DOHH2 (cell line): Measurements from ENCODE around the gene MEF2B.

Source experiments
- H3F3A ChIP-seq: fragments of 200-600 bp; sonication (generic), shearing (Covaris generic); 2 replicates; pipeline ENCODE4 v1.6.0; 2016; ENCODE audit warnings: antibody characterized with exemption, mild to moderate bottlenecking; ENCODE audit not compliant: control insufficient read depth, insufficient read depth
- H3K27ac ChIP-seq: fragments of 200-600 bp; sonication (generic); 2 replicates; pipeline ENCODE4 v1.5.1; 2014; ENCODE audit warnings: low read depth, mild to moderate bottlenecking, low read length, moderate library complexity
- H3K27me3 ChIP-seq: fragments of 200-600 bp; sonication (generic); 2 replicates; pipeline ENCODE4 v1.6.1; 2014; ENCODE audit warnings: mild to moderate bottlenecking, low read length, mixed read lengths; ENCODE audit not compliant: control insufficient read depth
- H3K36me3 ChIP-seq: fragments of 200-600 bp; sonication (generic); 2 replicates; pipeline ENCODE4 v1.6.1; 2014; ENCODE audit warnings: mild to moderate bottlenecking, low read length, moderate library complexity, mixed read lengths; ENCODE audit not compliant: control insufficient read depth
- H3K4me1 ChIP-seq: fragments of 200-600 bp; sonication (generic); 2 replicates; pipeline ENCODE4 v1.6.1; 2014; ENCODE audit warnings: mild to moderate bottlenecking, low read length, mixed read lengths; ENCODE audit not compliant: control insufficient read depth
- H3K4me2 ChIP-seq: fragments of 200-600 bp; sonication (generic); 2 replicates; pipeline ENCODE4 v1.6.0; 2014; ENCODE audit warnings: mild to moderate bottlenecking, low read length, moderate library complexity
- H3K4me3 ChIP-seq: fragments of 200-600 bp; sonication (generic); 2 replicates; pipeline ENCODE4 v1.5.1; 2014; ENCODE audit warnings: mild to moderate bottlenecking, low read length, mixed read lengths
- H3K79me2 ChIP-seq: fragments of 200-600 bp; sonication (generic); 2 replicates; pipeline ENCODE4 v1.6.1; 2014; ENCODE audit warnings: mild to moderate bottlenecking, low read length, mixed read lengths; ENCODE audit not compliant: control insufficient read depth
- H3K9me2 ChIP-seq: fragments of 200-600 bp; sonication (generic); replicated peaks from 2 replicates; pipeline ENCODE4 v1.6.1; 2014; ENCODE audit warnings: mild to moderate bottlenecking, low read length, mixed read lengths; ENCODE audit not compliant: control insufficient read depth
- H3K9me3 ChIP-seq: fragments of 200-600 bp; sonication (generic); 2 replicates; pipeline ENCODE4 v1.6.1; 2014; ENCODE audit warnings: antibody characterized with exemption, low read length, mixed read lengths; ENCODE audit not compliant: control insufficient read depth, insufficient read depth
- H4K20me1 ChIP-seq: fragments of 200-600 bp; sonication (generic); 2 replicates; pipeline ENCODE4 v1.6.0; 2014; ENCODE audit warnings: low read depth, mild to moderate bottlenecking, antibody characterized with exemption, low read length, moderate library complexity; ENCODE audit not compliant: control insufficient read depth, insufficient read depth
- EZH2phosphoT487 ChIP-seq: fragments of 200-600 bp; sonication (generic); IDR thresholded peaks from 2 replicates; pipeline ENCODE4 v1.6.1; 2017; ENCODE audit warnings: borderline replicate concordance, mild to moderate bottlenecking, antibody characterized with exemption, low read length, moderate library complexity, mixed read lengths
- TF ChIP-seq, protein P1 (sequence below): fragments of 200-600 bp; sonication (generic); IDR thresholded peaks from one replicate; pipeline ENCODE4 v1.5.1; 2014; ENCODE audit warnings: antibody characterized with exemption, mild to moderate bottlenecking, low read depth, low read length; ENCODE audit not compliant: poor library complexity, severe bottlenecking

MEF2B gene

GRCh38 chr19:19215792-19216191, 45.7 kb upstream of the MEF2B start:
- Histone ChIP-seq H3K79me2 (no peaks in the 10 kb centered on the region), H4K20me1 (no peaks in the 10 kb centered on the region), H3K4me1 (peaks cover 4% of the 10 kb centered on the region; the same call in 1 of the 2 replicates), H3K9me2 (no peaks in the 10 kb centered on the region), H3K9me3 (no peaks in the 10 kb centered on the region), H3F3A (no peaks in the 10 kb centered on the region), H3K4me3 (no peak overlapping the region), H3K4me2 (no peak overlapping the region), H3K27ac (no peak overlapping the region), H3K27me3 (peaks cover 11% of the 10 kb centered on the region), H3K36me3 (no peaks in the 10 kb centered on the region)
- TF ChIP-seq, protein P1, sequence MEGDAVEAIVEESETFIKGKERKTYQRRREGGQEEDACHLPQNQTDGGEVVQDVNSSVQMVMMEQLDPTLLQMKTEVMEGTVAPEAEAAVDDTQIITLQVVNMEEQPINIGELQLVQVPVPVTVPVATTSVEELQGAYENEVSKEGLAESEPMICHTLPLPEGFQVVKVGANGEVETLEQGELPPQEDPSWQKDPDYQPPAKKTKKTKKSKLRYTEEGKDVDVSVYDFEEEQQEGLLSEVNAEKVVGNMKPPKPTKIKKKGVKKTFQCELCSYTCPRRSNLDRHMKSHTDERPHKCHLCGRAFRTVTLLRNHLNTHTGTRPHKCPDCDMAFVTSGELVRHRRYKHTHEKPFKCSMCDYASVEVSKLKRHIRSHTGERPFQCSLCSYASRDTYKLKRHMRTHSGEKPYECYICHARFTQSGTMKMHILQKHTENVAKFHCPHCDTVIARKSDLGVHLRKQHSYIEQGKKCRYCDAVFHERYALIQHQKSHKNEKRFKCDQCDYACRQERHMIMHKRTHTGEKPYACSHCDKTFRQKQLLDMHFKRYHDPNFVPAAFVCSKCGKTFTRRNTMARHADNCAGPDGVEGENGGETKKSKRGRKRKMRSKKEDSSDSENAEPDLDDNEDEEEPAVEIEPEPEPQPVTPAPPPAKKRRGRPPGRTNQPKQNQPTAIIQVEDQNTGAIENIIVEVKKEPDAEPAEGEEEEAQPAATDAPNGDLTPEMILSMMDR: no peak
- TF ChIP-seq EZH2phosphoT487: no peak

- TF ChIP-seq, protein P1: no peak
- TF ChIP-seq EZH2phosphoT487: no peak
- no peaks in the 10 kb centered on the region for H3K36me3 ChIP-seq
- H3K79me2 ChIP-seq: no peaks in the 10 kb centered on the region
- no peaks in the 10 kb centered on the region for H4K20me1 ChIP-seq
- no peaks in the 10 kb centered on the region for H3F3A ChIP-seq
- H3K27me3 ChIP-seq: peaks cover 11% of the 10 kb centered on the region
- no peak overlapping the region for H3K4me3 ChIP-seq
- peaks cover 4% of the 10 kb centered on the region; the same call in 1 of the 2 replicates for H3K4me1 ChIP-seq
- H3K4me2 ChIP-seq: no peak overlapping the region
- H3K27ac ChIP-seq: no peak overlapping the region
- H3K9me3 ChIP-seq: no peaks in the 10 kb centered on the region
- no peaks in the 10 kb centered on the region for H3K9me2 ChIP-seq
Measured at GRCh38 chr19:19214892-19215291, 44.8 kb upstream of the MEF2B start.

DNA sequence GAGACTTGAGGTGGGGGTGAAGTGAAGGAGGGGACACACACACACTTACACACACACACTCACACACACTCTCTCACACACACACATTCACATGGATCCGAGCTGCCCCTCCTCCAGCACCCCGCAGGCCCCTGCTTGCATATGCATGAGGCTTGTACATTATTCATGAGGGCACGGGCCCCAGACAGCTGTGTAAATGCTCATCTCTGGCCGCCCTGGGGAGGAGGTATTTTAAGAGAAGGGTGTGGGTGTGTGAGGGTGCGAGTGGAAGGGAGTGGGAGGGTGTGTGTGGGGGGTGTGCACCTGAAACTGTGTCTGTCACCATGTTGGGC, 44.1 kb upstream of the MEF2B start:
- no peak overlapping the region for H3K27ac ChIP-seq
- H3K36me3 ChIP-seq: no peaks in the 10 kb centered on the region
- no peaks in the 10 kb centered on the region for H3K9me3 ChIP-seq
- no peaks in the 10 kb centered on the region for H4K20me1 ChIP-seq
- peaks cover 11% of the 10 kb centered on the region for H3K27me3 ChIP-seq
- H3K4me1 ChIP-seq: peaks cover 4% of the 10 kb centered on the region; the same call in 1 of the 2 replicates
- TF ChIP-seq, protein P1: no peak
- no peak for TF ChIP-seq EZH2phosphoT487
- no peak overlapping the region for H3K4me2 ChIP-seq
- H3K9me2 ChIP-seq: no peaks in the 10 kb centered on the region
- H3K79me2 ChIP-seq: no peaks in the 10 kb centered on the region
- H3F3A ChIP-seq: no peaks in the 10 kb centered on the region
- no peak overlapping the region for H3K4me3 ChIP-seq
